H1 (cell line): ENCODE results near the gene PAK6. TPM values are rescaled to one million over a fixed set of nuclear protein-coding genes. Genes with fewer than 3 reads are reported as not detected.

Experiments
- BACH1 ChIP-seq: IDR thresholded peaks from 2 replicates; pipeline ENCODE4 v1.6.1; 2012; ENCODE audit warnings: low read length, improper control_type of control experiment
- JUN ChIP-seq: IDR thresholded peaks from 2 replicates; pipeline ENCODE4 v1.6.1; 2011; ENCODE audit warnings: low read depth, mild to moderate bottlenecking, improper control_type of control experiment, low read length
- RBBP5 ChIP-seq: IDR thresholded peaks from 2 replicates; pipeline ENCODE4 v1.7.1; 2012; ENCODE audit warnings: low read depth, mild to moderate bottlenecking, inconsistent platforms, low read length, moderate library complexity, borderline replicate concordance
- RNF2 ChIP-seq: fragments of 200-900, 300-1000 bp; sonication (generic); IDR thresholded peaks from 2 replicates; pipeline ENCODE4 v1.7.1; 2016; ENCODE audit warnings: borderline replicate concordance, low read depth, mild to moderate bottlenecking, antibody characterized with exemption, low read length; ENCODE audit not compliant: poor library complexity, severe bottlenecking; ENCODE audit errors: missing control alignments
- polyA plus RNA-seq, 7 experiments: library from polyadenylated mRNA; depleted of rRNA in 3 of 7; stranded (reverse) in 5 of 7; unstranded in 2 of 7; fragments of >200 nt in 5 of 7; fragments of 200-250 nt in 2 of 7; gene quantifications; 1 replicate in 5 of 7; 2 replicates in 1 of 7; 4 replicates in 1 of 7; pipeline versions ENCODE4 v1.2.1 to v1.2.3, GENCODE V29; 2011 to 2013; ENCODE audit warnings: missing spikeins in 2 of 7, mixed read lengths in 2 of 7
- total RNA-seq: library from RNA; stranded (reverse); fragmentation: NEBNext Ultra II Directional; extraction: Animal tissue kit (Norgen Biotek cat#: 25700); gene quantifications from 2 replicates; pipeline ENCODE4 v1.2.1, GENCODE V29; 2021
- TF ChIP-seq, protein P1 (sequence below): fragments of 300-600 bp; sonication (generic); IDR thresholded peaks from 2 replicates; pipeline ENCODE4 v1.7.1; 2012; ENCODE audit warnings: low read length, moderate library complexity, mild to moderate bottlenecking, inconsistent platforms; ENCODE audit not compliant: insufficient replicate concordance

PAK6 gene
- total and polyA plus RNA-seq, 2 of the 8 experiments (the other 6 are each of a cell fraction or from before 2014, with no cell fraction given), result 6.9 to 9.4 TPM

DNA sequence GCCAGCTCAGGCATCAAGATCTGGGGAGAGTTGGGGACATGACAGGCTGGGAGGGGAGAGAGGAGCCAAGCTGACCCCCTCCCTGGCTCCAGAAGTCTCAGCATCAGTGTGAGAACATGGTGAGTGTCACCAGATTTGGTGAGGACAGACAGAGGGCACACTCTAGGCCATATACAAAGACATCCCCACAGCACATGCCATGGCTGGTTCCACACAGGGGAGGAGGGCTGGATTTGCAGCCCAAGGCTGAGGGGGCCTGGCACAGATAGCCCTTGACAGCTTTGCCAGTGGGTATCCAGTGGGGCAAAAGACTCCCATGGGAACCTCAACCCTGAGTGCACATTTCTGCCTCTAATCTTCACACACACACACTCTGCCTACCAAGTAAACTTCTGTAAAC is 54.1 kb downstream of the PAK6 start (continued):
- TF ChIP-seq, protein P1, sequence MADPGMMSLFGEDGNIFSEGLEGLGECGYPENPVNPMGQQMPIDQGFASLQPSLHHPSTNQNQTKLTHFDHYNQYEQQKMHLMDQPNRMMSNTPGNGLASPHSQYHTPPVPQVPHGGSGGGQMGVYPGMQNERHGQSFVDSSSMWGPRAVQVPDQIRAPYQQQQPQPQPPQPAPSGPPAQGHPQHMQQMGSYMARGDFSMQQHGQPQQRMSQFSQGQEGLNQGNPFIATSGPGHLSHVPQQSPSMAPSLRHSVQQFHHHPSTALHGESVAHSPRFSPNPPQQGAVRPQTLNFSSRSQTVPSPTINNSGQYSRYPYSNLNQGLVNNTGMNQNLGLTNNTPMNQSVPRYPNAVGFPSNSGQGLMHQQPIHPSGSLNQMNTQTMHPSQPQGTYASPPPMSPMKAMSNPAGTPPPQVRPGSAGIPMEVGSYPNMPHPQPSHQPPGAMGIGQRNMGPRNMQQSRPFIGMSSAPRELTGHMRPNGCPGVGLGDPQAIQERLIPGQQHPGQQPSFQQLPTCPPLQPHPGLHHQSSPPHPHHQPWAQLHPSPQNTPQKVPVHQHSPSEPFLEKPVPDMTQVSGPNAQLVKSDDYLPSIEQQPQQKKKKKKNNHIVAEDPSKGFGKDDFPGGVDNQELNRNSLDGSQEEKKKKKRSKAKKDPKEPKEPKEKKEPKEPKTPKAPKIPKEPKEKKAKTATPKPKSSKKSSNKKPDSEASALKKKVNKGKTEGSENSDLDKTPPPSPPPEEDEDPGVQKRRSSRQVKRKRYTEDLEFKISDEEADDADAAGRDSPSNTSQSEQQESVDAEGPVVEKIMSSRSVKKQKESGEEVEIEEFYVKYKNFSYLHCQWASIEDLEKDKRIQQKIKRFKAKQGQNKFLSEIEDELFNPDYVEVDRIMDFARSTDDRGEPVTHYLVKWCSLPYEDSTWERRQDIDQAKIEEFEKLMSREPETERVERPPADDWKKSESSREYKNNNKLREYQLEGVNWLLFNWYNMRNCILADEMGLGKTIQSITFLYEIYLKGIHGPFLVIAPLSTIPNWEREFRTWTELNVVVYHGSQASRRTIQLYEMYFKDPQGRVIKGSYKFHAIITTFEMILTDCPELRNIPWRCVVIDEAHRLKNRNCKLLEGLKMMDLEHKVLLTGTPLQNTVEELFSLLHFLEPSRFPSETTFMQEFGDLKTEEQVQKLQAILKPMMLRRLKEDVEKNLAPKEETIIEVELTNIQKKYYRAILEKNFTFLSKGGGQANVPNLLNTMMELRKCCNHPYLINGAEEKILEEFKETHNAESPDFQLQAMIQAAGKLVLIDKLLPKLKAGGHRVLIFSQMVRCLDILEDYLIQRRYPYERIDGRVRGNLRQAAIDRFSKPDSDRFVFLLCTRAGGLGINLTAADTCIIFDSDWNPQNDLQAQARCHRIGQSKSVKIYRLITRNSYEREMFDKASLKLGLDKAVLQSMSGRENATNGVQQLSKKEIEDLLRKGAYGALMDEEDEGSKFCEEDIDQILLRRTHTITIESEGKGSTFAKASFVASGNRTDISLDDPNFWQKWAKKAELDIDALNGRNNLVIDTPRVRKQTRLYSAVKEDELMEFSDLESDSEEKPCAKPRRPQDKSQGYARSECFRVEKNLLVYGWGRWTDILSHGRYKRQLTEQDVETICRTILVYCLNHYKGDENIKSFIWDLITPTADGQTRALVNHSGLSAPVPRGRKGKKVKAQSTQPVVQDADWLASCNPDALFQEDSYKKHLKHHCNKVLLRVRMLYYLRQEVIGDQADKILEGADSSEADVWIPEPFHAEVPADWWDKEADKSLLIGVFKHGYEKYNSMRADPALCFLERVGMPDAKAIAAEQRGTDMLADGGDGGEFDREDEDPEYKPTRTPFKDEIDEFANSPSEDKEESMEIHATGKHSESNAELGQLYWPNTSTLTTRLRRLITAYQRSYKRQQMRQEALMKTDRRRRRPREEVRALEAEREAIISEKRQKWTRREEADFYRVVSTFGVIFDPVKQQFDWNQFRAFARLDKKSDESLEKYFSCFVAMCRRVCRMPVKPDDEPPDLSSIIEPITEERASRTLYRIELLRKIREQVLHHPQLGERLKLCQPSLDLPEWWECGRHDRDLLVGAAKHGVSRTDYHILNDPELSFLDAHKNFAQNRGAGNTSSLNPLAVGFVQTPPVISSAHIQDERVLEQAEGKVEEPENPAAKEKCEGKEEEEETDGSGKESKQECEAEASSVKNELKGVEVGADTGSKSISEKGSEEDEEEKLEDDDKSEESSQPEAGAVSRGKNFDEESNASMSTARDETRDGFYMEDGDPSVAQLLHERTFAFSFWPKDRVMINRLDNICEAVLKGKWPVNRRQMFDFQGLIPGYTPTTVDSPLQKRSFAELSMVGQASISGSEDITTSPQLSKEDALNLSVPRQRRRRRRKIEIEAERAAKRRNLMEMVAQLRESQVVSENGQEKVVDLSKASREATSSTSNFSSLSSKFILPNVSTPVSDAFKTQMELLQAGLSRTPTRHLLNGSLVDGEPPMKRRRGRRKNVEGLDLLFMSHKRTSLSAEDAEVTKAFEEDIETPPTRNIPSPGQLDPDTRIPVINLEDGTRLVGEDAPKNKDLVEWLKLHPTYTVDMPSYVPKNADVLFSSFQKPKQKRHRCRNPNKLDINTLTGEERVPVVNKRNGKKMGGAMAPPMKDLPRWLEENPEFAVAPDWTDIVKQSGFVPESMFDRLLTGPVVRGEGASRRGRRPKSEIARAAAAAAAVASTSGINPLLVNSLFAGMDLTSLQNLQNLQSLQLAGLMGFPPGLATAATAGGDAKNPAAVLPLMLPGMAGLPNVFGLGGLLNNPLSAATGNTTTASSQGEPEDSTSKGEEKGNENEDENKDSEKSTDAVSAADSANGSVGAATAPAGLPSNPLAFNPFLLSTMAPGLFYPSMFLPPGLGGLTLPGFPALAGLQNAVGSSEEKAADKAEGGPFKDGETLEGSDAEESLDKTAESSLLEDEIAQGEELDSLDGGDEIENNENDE, result no peak
- TF ChIP-seq RNF2 (no peak), RBBP5 (no peak), BACH1 (no peak), JUN (no peak)
